Left colon (tissue), 2 donors: Measurements from ENCODE around the gene SLC17A3. TPM values are rescaled to one million over a fixed set of nuclear protein-coding genes. Genes with fewer than 3 reads are reported as not detected.
A peak's percentile ranks its signal among the peaks of the same experiment; 100 is the strongest.

ENCODE experiments used
- ATAC-seq: fragments of 200-7000 bp; cut with Tn5 transposase; one replicate; pipeline ENCODE4 v1.9.1; 2020; ENCODE audit warnings: mild to moderate bottlenecking, moderate library complexity
- DNase-seq, 2 donors: peaks; one replicate each; pipeline ENCODE4 v3.0.0-alpha.2; 2020
- intact Hi-C, 2 donors: fragments of 100-400 bp; cut with DNase I in 1 of 2; cut with micrococcal nuclease in 1 of 2; formaldehyde crosslinking; loops; one replicate each; pipeline versions ENCODE4 v1.11.2 to v1.14.0; 2022; cut with DNase I, micrococcal nuclease
- total RNA-seq, 2 donors: library from RNA; stranded (reverse); fragmentation: NEBNext Ultra II Directional; extraction: Animal tissue kit (Norgen Biotek cat#: 25700); gene quantifications; one replicate each; pipeline ENCODE4 v1.2.1, GENCODE V29; 2021
- donor health status: DM: no; HTN: no; CAD: no.
- donor health status: DM: yes; HTN: yes; CAD: no.

Gene SLC17A3
- total RNA-seq, 2 donors from 2014 or later, result not detected

GRCh38 chr6:25863360-25863759, 10.7 kb downstream of the SLC17A3 start:
- ATAC-seq, result no peak
- intact Hi-C loops, result no loop called here
- DNase-seq, result no peak

- ATAC-seq (no peak), DNase-seq (no peak)
- intact Hi-C loops, result no loop called here
These were observed 11.8 kb downstream of the SLC17A3 start for GRCh38 chr6:25862199-25862598.

DNA sequence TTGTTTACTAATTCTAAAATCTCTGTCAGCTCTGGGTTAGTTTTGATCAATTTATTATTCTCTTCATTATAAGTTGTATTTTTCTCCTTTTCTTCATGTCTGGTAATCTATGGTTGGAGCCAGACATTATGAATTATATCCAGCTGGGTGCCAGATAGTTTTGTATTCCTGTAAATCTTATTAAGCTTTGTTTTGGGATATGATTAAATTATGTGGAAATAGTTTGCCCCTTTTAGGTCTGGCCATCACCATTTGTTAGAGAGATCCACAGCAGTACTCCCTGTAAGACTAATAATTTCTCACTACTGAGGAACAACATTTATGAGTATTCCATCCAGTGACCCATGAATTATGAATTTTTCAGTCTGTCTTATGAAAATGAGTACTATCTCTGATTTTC, 21.3 kb downstream of the SLC17A3 start:
- ATAC-seq (no peak), DNase-seq (no peak)
- intact Hi-C loops, result no loop called here

- ATAC-seq (no peak), DNase-seq (no peak)
- intact Hi-C loops, result no loop called here
These were observed 22.1 kb downstream of the SLC17A3 start for GRCh38 chr6:25851961-25852360.

GRCh38 chr6:25844518-25844917, 29.5 kb downstream of the SLC17A3 start:
- DNase-seq (no peak), ATAC-seq (no peak)
- intact Hi-C loops, result no loop called here

- DNase-seq (no peak), ATAC-seq (no peak)
- intact Hi-C loops, result no loop called here
These were observed 31.5 kb downstream of the SLC17A3 start for GRCh38 chr6:25842526-25842925.

- ATAC-seq, result no peak
- intact Hi-C loops, result no loop called here
- DNase-seq, result no peak
These were observed 38.4 kb downstream of the SLC17A3 start for GRCh38 chr6:25835442-25836283.

DNA sequence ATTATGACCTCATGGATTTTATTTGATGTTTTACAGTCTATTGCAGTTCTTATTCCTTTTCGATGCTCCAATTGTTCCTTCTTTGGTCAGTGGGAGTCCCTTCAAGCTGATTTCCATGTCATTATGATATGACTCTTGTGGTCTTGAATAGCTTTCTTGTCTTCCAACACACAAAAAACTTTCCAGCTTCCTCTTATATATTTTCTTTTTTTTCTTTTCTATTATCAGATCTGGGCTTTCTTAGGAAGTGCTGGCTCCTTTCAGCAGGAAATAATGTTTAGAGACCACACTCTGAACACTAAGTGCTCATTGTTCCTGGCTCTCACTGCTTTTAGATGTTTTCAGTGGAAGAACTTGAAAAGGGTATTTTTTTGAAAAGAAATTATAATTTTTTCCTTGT, 39.1 kb downstream of the SLC17A3 start:
- ATAC-seq (no peak), DNase-seq (no peak)
- intact Hi-C loops, result no loop called here

GRCh38 chr6:25833136-25833535, 40.9 kb downstream of the SLC17A3 start:
- DNase-seq (no peak), ATAC-seq (no peak)
- intact Hi-C loops, result no loop called here

GRCh38 chr6:25832670-25833069, 41.4 kb downstream of the SLC17A3 start:
- ATAC-seq, result no peak
- intact Hi-C loops, result no loop called here
- DNase-seq, result no peak

DNA sequence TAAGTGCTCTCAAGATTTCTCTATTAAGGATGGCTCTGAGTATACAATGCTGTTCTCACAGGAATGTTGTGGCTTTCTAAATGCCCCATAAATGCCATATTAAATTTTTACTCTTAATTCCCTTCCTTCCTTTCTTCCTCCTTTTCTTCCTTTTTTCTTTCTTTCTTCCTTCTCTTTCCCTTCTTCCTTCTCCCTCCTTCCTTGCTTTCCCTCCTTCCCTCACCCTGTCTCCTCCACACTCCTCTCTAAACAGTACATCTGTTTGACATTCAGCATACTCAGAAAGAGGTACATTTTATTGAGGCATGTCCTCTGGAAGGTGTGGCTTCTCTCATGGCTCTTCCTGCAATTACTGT, 41.8 kb downstream of the SLC17A3 start:
- DNase-seq (no peak), ATAC-seq (peak; percentile 64)
- intact Hi-C loops, result no loop called here

DNA sequence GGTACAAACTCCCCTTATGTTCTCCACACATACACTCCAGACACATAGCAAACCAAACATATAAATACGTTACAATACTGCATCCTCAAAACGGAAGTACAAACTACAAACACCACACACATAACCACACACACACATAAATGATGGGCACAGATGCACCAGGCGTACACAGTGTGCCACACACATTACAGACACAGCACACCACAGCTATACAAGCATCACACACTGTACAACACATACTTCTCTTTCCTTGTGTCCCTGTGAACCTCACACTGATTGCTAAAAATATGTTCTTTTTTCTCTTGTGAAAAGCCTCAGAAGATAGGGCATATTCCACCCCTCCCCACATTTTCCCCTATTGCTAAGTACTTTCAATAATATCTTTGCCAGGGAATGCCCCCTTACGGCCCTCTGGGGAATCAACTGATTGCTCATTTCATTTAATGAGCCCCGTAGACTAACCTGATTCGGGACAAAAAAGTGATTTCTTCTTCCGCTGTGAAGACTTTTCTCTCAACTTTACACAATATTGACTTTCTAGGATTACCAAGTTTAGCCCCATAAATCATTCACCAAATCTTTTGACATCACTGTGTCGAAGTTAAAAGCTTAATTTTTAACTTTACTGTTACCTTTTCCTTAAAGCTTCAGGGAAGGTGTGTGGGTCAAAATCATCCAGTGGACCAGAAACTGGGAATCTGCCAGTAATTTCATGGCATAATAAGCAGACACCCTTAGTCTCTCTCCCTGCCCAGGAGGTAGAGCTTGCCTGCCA, 42.3 kb downstream of the SLC17A3 start, which contains the start of gene SLC17A1:
SLC17A1 (minus strand) TSS at position 521 of the 775 bp plus-strand sequence. CDS start 1,495 bp downstream, outside the sequence.
- ATAC-seq, result peak; percentile 55
- intact Hi-C loops, result no loop called here
- DNase-seq, result no peak

- no peak for ATAC-seq
These were observed 43.6 kb downstream of the SLC17A3 start for GRCh38 chr6:25830458-25830857.

DNA sequence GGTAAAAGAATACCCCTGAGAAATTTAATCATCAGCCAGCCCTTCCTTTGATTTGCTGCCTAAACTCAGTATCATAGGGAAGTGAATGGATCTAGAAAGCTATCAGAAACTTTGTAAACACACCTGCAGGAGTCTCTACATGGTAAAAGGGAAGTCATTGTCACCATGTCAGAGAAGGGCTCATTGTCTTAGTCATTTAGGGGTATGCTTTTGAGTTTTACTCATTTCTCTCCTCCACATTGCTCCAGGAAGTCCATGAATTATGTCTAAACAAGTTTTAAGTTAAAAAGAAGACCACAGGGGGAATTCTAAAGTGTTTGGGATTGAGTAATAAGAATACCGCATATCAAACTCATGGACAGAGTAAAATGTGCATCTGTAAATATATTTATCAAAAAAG, 44.7 kb downstream of the SLC17A3 start:
- DNase-seq (no peak), ATAC-seq (no peak)
- intact Hi-C loops, result no loop called here

More at GRCh38 chr6:25830458-25830857, 43.6 kb downstream of the SLC17A3 start:
- DNase-seq, result no peak
- intact Hi-C loops, result no loop called here

- ATAC-seq (no peak), DNase-seq (no peak)
- intact Hi-C loops, result no loop called here
These were observed 52.7 kb downstream of the SLC17A3 start for GRCh38 chr6:25821341-25821740.

DNA sequence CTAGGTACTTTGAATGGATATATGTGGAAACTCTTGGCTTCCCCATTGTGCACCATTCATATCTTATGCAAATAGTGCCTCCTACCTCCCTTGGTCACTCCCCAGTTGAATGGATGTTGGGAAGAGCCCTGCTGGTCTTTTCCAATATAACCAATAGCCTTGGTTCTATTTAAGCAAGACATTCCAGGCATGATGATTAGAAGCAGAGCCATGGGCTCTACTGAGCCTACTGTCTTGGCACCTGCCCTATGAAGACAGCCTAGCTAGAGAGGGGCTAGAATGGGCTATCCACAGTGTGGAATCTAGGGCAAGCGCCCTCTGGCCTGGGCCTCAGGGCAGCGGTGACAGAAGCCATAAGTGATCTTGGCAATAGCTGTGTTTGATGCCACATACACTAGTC, 57.8 kb downstream of the SLC17A3 start:
- DNase-seq, result no peak
- no peak for ATAC-seq
- intact Hi-C loops, result no loop called here

DNA sequence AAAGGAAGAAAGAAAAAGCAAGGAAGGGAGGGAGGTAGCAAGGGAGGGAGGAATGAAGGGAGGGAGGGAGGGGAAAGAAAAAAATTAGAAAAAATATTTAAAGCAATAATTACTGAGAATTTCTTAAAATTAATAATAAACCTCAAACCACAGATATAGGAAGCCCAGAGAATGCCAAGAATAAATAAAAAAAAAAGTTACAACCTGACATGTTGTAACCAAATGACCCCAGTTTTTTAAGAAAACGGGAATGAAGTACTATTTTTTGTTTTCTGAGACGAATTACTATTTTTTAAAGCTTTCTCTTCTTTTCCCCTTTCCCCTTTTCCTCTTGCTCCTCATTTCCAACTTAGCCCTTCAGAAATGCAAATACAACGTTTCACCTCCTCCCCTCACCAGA, 58.8 kb downstream of the SLC17A3 start:
- ATAC-seq (no peak), DNase-seq (no peak)
- intact Hi-C loops, result no loop called here

- intact Hi-C loops, result no loop called here
- DNase-seq, result no peak
- peak; percentile 20 for ATAC-seq
These were observed 69.2 kb downstream of the SLC17A3 start for GRCh38 chr6:25804804-25805203.

DNA sequence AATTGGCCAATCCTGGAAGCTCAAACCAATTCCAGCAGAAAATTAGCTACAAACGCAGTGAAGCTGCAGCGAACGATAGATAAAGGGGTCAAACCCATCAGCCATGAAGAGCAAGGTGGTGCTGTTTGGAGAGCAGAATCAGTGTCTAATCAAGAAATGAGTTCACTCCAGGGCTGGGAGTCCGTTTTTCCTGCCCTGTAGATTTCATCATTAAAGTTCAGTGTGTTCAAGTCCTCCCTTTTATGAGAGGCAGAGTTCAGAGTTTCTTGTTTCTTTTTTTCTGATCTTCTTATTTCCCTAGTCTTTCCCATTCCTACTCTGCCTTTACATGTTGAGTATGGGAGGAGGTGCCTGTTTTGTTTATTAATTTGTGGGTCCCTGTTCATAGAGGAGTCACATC, 72.6 kb downstream of the SLC17A3 start:
- ATAC-seq (no peak), DNase-seq (no peak)
- intact Hi-C loops, result no loop called here
